ENCODE results near the gene LRRC41.

Gene LRRC41

GRCh38 chr1:46288485-46289133 is 14.8 kb downstream of the LRRC41 start:
- no peak overlapping the region for H3K27ac ChIP-seq (ENCODE audit: insufficient read depth, low read length, poor library complexity, severe bottlenecking)
- peaks cover 4% of the 10 kb centered on the region for H3K36me3 ChIP-seq (ENCODE audit: control insufficient read depth, insufficient read depth, low read length)

GRCh38 chr1:46285730-46286477 is 17.5 kb downstream of the LRRC41 start:
- no peak for DNase-seq
- H3K27me3 ChIP-seq (replicated peaks; ENCODE audit: control insufficient read depth, insufficient read depth, low read length, poor library complexity, severe bottlenecking): no peaks in the 10 kb centered on the region
- H3K4me1 ChIP-seq (ENCODE audit: control insufficient read depth, insufficient read depth, low read length, poor library complexity, severe bottlenecking): no peaks in the 10 kb centered on the region
- no peak overlapping the region for H3K4me3 ChIP-seq (ENCODE audit: insufficient read depth, low read depth, low read length, poor library complexity, severe bottlenecking)
- no peaks in the 10 kb centered on the region for H3K9me3 ChIP-seq (ENCODE audit: control insufficient read depth, low read length)
- no peak overlapping the region for H3K27ac ChIP-seq (ENCODE audit: insufficient read depth, low read length, poor library complexity, severe bottlenecking)
- H3K36me3 ChIP-seq (ENCODE audit: control insufficient read depth, insufficient read depth, low read length): peaks cover 4% of the 10 kb centered on the region

More at GRCh38 chr1:46288485-46289133, 14.8 kb downstream of the LRRC41 start:
- no peak for DNase-seq
- no peak overlapping the region for H3K4me3 ChIP-seq (ENCODE audit: insufficient read depth, low read depth, low read length, poor library complexity, severe bottlenecking)
- no peaks in the 10 kb centered on the region for H3K4me1 ChIP-seq (ENCODE audit: control insufficient read depth, insufficient read depth, low read length, poor library complexity, severe bottlenecking)
- no peaks in the 10 kb centered on the region for H3K9me3 ChIP-seq (ENCODE audit: control insufficient read depth, low read length)
- no peaks in the 10 kb centered on the region for H3K27me3 ChIP-seq (replicated peaks; ENCODE audit: control insufficient read depth, insufficient read depth, low read length, poor library complexity, severe bottlenecking)

GRCh38 chr1:46284597-46285564 is 18.5 kb downstream of the LRRC41 start:
- H3K4me3 ChIP-seq (ENCODE audit: insufficient read depth, low read depth, low read length, poor library complexity, severe bottlenecking): no peak overlapping the region
- H3K27me3 ChIP-seq (replicated peaks; ENCODE audit: control insufficient read depth, insufficient read depth, low read length, poor library complexity, severe bottlenecking): no peaks in the 10 kb centered on the region
- no peaks in the 10 kb centered on the region for H3K4me1 ChIP-seq (ENCODE audit: control insufficient read depth, insufficient read depth, low read length, poor library complexity, severe bottlenecking)
- no peak for DNase-seq
- no peak overlapping the region for H3K27ac ChIP-seq (ENCODE audit: insufficient read depth, low read length, poor library complexity, severe bottlenecking)
- peaks cover 14% of the 10 kb centered on the region for H3K36me3 ChIP-seq (ENCODE audit: control insufficient read depth, insufficient read depth, low read length)
- H3K9me3 ChIP-seq (ENCODE audit: control insufficient read depth, low read length): no peaks in the 10 kb centered on the region

- peaks cover 19% of the 10 kb centered on the region for H3K36me3 ChIP-seq (ENCODE audit: control insufficient read depth, insufficient read depth, low read length)
- no peak for DNase-seq
- no peak overlapping the region for H3K27ac ChIP-seq (ENCODE audit: insufficient read depth, low read length, poor library complexity, severe bottlenecking)
- no peaks in the 10 kb centered on the region for H3K27me3 ChIP-seq (replicated peaks; ENCODE audit: control insufficient read depth, insufficient read depth, low read length, poor library complexity, severe bottlenecking)
- H3K9me3 ChIP-seq (ENCODE audit: control insufficient read depth, low read length): no peaks in the 10 kb centered on the region
- no peak overlapping the region for H3K4me3 ChIP-seq (ENCODE audit: insufficient read depth, low read depth, low read length, poor library complexity, severe bottlenecking)
- H3K4me1 ChIP-seq (ENCODE audit: control insufficient read depth, insufficient read depth, low read length, poor library complexity, severe bottlenecking): no peaks in the 10 kb centered on the region
Measured at GRCh38 chr1:46284058-46284457, 19.4 kb downstream of the LRRC41 start.

GRCh38 chr1:46281021-46281420 is 22.4 kb downstream of the LRRC41 start:
- Histone ChIP-seq H3K27ac (ENCODE audit: insufficient read depth, low read length, poor library complexity, severe bottlenecking) (no peak overlapping the region), H3K27me3 (replicated peaks; ENCODE audit: control insufficient read depth, insufficient read depth, low read length, poor library complexity, severe bottlenecking) (no peaks in the 10 kb centered on the region), H3K36me3 (ENCODE audit: control insufficient read depth, insufficient read depth, low read length) (peaks cover 19% of the 10 kb centered on the region), H3K9me3 (ENCODE audit: control insufficient read depth, low read length) (no peaks in the 10 kb centered on the region), H3K4me3 (ENCODE audit: insufficient read depth, low read depth, low read length, poor library complexity, severe bottlenecking) (no peak overlapping the region), H3K4me1 (ENCODE audit: control insufficient read depth, insufficient read depth, low read length, poor library complexity, severe bottlenecking) (no peaks in the 10 kb centered on the region)
- no peak for DNase-seq

- H3K27ac ChIP-seq (ENCODE audit: insufficient read depth, low read length, poor library complexity, severe bottlenecking): no peak overlapping the region
- no peak overlapping the region for H3K4me3 ChIP-seq (ENCODE audit: insufficient read depth, low read depth, low read length, poor library complexity, severe bottlenecking)
- H3K36me3 ChIP-seq (ENCODE audit: control insufficient read depth, insufficient read depth, low read length): peaks cover 17% of the 10 kb centered on the region
- no peaks in the 10 kb centered on the region for H3K9me3 ChIP-seq (ENCODE audit: control insufficient read depth, low read length)
- DNase-seq: no peak
- H3K4me1 ChIP-seq (ENCODE audit: control insufficient read depth, insufficient read depth, low read length, poor library complexity, severe bottlenecking): no peaks in the 10 kb centered on the region
- H3K27me3 ChIP-seq (replicated peaks; ENCODE audit: control insufficient read depth, insufficient read depth, low read length, poor library complexity, severe bottlenecking): no peaks in the 10 kb centered on the region
Measured at GRCh38 chr1:46280092-46280491, 23.3 kb downstream of the LRRC41 start.

- Histone ChIP-seq H3K27ac (ENCODE audit: insufficient read depth, low read length, poor library complexity, severe bottlenecking) (no peak overlapping the region), H3K9me3 (ENCODE audit: control insufficient read depth, low read length) (no peaks in the 10 kb centered on the region), H3K4me1 (ENCODE audit: control insufficient read depth, insufficient read depth, low read length, poor library complexity, severe bottlenecking) (no peaks in the 10 kb centered on the region), H3K27me3 (replicated peaks; ENCODE audit: control insufficient read depth, insufficient read depth, low read length, poor library complexity, severe bottlenecking) (no peaks in the 10 kb centered on the region), H3K36me3 (ENCODE audit: control insufficient read depth, insufficient read depth, low read length) (peaks cover 17% of the 10 kb centered on the region), H3K4me3 (ENCODE audit: insufficient read depth, low read depth, low read length, poor library complexity, severe bottlenecking) (no peak overlapping the region)
- no peak for DNase-seq
Measured at GRCh38 chr1:46278807-46279206, 24.6 kb downstream of the LRRC41 start.

GRCh38 chr1:46277658-46278373 is 25.6 kb downstream of the LRRC41 start:
- H3K36me3 ChIP-seq (ENCODE audit: control insufficient read depth, insufficient read depth, low read length): peaks cover 17% of the 10 kb centered on the region

GRCh38 chr1:46275030-46275337 is 28.4 kb downstream of the LRRC41 start:
- no peak for DNase-seq
- H3K4me3 ChIP-seq (ENCODE audit: insufficient read depth, low read depth, low read length, poor library complexity, severe bottlenecking): no peak overlapping the region
- no peak overlapping the region for H3K27ac ChIP-seq (ENCODE audit: insufficient read depth, low read length, poor library complexity, severe bottlenecking)
- H3K27me3 ChIP-seq (replicated peaks; ENCODE audit: control insufficient read depth, insufficient read depth, low read length, poor library complexity, severe bottlenecking): no peaks in the 10 kb centered on the region
- no peaks in the 10 kb centered on the region for H3K9me3 ChIP-seq (ENCODE audit: control insufficient read depth, low read length)
- H3K36me3 ChIP-seq (ENCODE audit: control insufficient read depth, insufficient read depth, low read length): peaks cover 8% of the 10 kb centered on the region
- H3K4me1 ChIP-seq (ENCODE audit: control insufficient read depth, insufficient read depth, low read length, poor library complexity, severe bottlenecking): no peaks in the 10 kb centered on the region

More at GRCh38 chr1:46277658-46278373, 25.6 kb downstream of the LRRC41 start:
- no peak for DNase-seq
- Histone ChIP-seq H3K27ac (ENCODE audit: insufficient read depth, low read length, poor library complexity, severe bottlenecking) (no peak overlapping the region), H3K27me3 (replicated peaks; ENCODE audit: control insufficient read depth, insufficient read depth, low read length, poor library complexity, severe bottlenecking) (no peaks in the 10 kb centered on the region), H3K9me3 (ENCODE audit: control insufficient read depth, low read length) (no peaks in the 10 kb centered on the region), H3K4me1 (ENCODE audit: control insufficient read depth, insufficient read depth, low read length, poor library complexity, severe bottlenecking) (no peaks in the 10 kb centered on the region), H3K4me3 (ENCODE audit: insufficient read depth, low read depth, low read length, poor library complexity, severe bottlenecking) (no peak overlapping the region)

All from effector memory CD4-positive, alpha-beta T cell (primary cell).